NCI-H2171 (cell line): ENCODE results near the gene MACF1.

Experiments
- DNase-seq: peaks from one replicate; lab custom pipeline; 2025; lab: John Stamatoyannopoulos, UW

MACF1 gene

DNA sequence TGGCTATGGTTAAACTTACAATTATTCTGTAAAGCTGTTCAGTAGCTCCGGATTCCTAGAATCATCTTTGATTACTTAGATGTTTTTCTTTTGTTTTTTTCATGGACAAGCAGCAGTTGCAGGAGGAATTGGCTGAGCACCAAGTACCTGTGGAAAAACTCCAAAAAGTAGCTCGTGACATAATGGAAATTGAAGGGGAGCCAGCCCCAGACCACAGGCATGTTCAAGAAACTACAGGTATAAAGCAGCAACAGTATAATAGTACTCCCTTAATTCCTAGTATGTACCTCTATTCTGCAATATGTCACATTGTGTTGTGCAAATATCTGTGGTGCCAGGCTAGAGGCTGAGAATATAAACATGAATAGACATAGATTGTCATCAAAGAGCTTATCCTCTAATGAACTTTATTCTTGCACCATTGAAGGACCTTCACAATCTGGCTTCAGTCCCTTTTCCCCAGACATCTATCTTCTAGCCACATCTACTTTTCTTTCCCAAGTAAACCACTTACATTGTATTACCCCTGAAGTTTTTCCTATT lies 154.6 kb downstream of the MACF1 start:
- DNase-seq: no peak

DNA sequence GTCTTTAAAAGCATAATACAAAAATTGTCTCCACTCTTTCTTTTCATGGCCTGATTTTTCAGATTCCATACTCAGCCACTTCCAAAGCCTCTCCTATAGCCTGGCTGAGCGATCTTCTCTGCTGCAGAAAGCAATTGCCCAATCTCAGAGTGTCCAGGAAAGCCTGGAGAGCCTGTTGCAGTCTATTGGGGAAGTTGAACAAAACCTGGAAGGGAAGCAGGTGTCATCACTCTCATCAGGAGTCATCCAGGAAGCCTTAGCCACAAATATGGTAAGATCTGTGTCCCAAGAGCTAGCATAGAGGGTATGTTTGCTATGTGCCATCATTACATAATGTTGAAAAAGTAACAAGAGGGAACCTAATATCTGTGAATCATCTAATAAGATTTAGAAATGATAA lies 156.2 kb downstream of the MACF1 start:
- DNase-seq: no peak

DNA sequence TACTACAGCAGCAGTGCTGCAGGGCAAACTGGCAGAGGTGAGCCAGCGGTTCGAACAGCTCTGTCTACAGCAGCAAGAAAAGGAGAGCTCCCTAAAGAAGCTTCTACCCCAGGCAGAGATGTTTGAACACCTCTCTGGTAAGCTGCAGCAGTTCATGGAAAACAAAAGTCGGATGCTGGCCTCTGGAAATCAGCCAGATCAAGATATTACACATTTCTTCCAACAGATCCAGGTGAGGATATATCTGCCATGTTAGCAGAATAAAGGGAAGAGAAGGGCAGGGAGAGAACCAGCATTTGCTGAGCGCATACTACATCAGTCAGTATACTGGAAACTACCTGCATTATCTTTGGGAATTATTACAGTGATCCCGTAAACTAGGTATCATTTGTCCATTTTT lies 157.0 kb downstream of the MACF1 start:
- no peak for DNase-seq

DNA sequence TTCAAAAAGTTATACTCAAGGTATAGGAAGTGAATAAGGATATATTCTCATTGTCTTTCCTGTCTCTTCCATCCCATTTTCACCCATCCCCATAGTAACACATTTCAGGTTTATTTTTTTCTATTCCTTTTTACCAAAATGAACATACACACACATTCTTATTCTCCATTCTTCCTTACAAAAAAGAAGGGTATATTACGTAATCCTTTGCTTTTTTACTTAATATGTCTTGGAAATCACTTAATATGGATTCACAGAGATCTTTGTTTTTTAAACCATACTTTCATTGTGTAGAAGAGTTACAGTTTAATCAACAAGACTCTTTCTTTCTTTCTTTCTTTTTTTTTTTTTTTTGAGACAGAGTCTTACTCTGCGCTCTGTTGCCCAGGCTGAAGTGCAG lies 158.8 kb downstream of the MACF1 start:
- DNase-seq: no peak

DNA sequence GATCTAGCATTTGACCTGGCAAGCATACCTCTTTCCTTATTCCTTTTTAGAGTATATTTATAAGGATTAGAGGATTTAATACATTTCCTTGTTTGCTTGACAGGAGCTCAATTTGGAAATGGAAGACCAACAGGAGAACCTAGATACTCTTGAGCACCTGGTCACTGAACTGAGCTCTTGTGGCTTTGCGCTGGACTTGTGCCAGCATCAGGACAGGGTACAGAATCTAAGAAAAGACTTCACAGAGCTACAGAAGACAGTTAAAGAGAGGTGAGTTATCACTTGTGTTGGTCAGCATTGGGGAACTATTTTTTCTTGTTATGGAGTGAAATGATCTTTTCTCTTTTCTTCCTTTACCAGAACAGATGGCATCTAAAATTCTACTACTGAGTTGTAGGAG lies 163.6 kb downstream of the MACF1 start:
- DNase-seq: no peak

DNA sequence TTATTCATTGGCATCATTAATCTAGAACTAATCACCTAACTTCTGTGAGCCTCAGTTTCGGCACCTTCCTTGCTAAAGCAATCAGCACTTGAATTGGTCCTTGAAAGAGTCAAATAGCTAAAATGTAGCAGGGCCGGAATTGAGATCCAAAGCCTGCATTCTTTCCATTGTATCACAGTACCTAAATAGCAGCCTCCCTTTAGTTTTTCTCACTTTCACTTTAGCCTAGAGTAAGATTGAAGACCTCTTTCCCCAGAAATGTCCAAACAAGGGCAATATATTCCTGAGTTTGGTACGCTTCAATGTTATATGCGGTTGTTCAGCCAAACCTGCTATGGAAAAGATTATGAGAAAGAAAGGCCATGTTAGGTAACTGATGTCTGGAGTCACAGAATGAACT lies 165.1 kb downstream of the MACF1 start:
- DNase-seq: no peak

DNA sequence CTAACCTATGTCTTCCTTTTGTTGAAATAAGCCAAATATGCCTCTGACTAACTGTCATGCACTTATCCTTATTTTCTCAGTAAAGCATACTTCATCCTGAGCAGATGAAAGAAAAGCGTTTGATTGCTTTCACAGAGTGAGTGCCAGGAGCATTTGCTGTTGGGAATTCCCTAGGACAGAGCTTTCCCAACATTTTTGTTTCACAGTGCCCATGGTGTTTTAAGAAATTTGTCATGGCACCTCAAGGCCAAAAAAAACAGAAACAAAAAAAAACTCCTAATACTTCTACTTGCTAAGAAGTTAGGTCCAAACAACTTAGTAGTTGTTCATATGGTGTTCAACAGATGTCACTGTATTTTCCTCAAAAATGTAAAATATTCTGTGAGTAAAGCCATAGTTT lies 166.1 kb downstream of the MACF1 start:
- DNase-seq: no peak

DNA sequence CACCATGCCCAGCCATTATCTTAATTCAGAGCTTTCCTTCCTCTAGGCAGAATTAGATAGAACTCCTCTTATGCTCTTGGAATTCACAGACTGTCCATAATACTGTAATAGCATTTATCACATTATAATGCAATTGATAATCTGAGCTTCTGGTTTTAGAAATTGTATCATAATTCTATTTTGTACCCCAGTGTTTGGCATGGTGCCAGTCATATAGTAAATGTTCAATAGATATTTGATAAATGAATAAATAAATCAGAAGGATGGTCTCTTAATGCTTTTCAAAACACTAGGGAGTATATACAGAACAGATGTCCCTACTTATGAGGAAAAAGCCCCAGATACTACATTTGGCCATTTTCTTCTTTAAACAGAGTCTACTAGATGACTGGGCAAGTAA lies 167.6 kb downstream of the MACF1 start:
- no peak for DNase-seq

DNA sequence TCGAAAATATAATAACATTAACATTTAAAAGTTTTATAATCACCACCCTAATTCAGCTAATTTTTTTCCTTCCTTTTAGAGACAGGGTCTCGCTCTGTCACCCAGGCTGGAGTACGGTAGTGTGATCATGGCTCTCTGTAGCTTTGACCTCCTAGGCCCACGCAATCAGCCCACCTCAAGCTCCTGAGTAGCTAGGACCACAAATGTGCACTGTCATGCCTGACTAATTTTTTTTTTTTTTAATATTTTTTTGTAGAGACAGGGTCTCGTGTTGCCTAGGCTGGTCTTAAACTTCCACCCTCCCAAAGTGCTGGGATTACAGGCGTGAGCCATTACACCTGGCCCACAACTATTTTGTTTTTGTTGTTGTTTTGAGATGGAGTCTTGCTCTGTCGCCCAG lies 172.2 kb downstream of the MACF1 start:
- DNase-seq: no peak

DNA sequence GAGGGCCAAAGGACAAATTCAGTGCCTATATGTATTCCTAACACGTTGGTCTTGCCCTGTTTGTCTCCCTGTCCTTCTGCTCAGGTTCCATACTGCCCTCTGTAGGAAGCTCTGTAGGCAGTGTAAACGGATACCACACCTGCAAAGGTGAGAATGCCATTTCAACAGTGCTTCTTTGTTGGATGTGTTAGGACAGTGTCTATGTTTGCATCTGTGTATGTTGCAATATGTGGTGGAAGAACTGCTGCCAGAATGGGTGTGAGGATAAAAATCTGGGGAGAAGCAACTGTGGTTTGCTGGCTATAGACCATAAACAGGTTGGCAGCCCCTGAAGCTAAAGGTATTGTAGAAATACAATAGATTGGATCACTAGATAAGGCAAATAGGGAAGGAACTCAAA lies 173.9 kb downstream of the MACF1 start:
- DNase-seq: no peak

DNA sequence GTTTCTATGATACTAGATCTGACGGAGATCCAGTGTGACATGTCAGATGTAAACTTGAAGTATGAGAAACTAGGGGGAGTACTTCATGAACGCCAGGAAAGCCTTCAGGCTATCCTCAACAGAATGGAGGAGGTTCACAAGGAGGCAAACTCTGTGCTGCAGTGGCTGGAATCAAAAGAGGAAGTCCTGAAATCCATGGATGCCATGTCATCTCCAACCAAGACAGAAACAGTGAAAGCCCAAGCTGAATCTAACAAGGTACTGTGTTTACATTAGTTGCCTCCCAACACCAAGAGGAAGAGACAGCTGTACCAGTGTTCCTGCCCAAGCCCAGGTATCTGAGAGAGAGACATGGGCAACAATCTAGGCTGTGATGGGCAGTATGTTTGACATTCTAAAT lies 174.7 kb downstream of the MACF1 start:
- DNase-seq: no peak

DNA sequence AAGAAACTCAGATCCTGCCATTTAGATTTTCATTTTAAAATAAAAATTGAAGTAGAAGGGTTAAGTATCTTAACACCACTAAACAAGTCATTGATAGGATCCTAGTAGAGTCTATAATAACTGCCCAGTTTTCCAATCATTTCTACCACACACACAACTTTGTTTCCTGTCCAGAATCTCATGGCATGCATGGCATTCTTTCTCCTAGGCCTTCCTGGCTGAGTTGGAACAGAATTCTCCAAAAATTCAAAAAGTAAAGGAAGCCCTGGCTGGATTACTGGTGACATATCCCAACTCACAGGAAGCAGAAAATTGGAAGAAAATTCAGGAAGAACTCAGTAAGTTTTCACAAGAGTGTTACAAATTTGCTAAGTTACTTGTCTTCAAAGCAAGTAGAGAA lies 175.5 kb downstream of the MACF1 start:
- DNase-seq: no peak

DNA sequence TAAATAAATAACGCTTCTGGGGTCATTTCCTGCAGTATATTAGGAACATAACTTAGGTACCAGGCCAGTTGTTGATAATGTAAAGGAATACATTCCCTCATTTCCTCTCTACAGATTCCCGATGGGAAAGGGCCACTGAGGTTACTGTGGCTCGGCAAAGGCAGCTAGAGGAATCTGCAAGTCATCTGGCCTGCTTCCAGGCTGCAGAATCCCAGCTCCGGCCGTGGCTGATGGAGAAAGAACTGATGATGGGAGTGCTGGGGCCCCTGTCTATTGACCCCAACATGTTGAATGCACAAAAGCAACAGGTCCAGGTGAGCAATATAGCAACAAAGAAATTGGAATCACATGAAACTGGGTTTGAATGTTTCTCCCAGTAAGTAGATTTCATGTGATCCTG lies 177.3 kb downstream of the MACF1 start:
- DNase-seq: no peak

DNA sequence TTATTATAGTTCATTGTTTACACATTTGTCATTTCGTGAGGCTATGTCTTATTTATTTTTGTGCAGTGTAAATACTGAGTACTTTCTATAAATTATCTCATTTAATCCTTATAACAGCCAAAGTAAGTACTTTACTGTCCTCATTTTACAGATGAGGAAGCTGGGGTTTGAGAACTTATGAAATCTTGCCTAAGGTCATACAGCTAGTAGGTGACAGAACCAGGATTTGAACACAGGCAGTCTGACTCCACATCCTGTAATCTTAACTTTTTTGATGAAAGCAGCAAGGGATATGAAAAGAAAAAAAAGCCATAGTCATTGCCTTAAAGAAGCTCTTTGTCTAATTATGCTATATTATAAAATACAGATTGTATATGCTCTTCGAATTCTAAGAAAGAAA lies 179.8 kb downstream of the MACF1 start:
- DNase-seq: no peak

DNA sequence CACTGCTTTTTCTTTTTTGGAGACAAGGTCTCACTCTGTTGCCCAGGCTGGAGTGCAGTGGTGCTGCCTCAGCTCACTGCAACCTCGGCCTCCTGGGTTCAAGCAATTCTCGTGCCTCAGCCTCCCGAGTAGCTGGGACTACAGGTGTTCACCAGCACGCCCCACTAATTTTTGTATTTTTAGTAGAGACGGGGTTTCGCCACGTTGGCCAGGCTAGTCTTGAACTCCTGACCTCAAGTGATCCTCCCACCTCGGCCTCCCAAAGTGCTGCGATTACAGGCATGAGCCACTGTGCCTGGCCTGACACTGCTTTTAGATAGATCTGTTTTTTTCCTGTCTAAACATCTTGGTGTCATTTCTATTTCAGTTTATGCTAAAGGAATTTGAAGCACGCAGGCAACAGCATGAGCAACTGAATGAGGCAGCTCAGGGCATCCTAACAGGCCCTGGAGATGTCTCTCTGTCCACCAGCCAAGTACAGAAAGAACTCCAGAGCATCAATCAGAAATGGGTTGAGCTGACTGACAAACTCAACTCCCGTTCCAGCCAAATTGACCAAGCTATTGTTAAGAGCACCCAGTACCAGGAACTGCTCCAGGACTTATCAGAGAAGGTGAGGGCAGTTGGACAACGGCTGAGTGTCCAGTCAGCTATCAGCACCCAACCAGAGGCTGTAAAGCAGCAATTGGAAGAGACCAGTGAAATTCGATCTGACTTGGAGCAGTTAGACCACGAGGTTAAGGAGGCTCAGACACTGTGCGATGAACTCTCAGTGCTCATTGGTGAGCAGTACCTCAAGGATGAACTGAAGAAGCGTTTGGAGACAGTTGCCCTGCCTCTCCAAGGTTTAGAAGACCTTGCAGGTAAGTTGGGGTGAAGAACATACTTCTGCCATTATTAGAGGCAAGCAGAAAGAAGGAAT lies 180.8 kb downstream of the MACF1 start:
- DNase-seq: no peak

DNA sequence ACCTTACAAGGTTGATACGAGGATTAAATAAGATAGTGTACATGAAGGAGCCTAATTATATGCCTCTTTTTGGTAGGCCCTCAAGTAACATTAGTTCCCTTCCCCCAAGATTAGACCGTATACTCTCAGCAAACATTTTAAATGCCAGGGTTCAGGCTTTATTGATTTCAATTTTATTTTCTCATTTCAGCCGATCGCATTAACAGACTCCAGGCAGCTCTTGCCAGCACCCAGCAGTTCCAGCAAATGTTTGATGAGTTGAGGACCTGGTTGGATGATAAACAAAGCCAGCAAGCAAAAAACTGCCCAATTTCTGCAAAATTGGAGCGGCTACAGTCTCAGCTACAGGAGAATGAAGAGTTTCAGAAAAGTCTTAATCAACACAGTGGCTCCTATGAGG lies 182.5 kb downstream of the MACF1 start:
- DNase-seq: no peak

DNA sequence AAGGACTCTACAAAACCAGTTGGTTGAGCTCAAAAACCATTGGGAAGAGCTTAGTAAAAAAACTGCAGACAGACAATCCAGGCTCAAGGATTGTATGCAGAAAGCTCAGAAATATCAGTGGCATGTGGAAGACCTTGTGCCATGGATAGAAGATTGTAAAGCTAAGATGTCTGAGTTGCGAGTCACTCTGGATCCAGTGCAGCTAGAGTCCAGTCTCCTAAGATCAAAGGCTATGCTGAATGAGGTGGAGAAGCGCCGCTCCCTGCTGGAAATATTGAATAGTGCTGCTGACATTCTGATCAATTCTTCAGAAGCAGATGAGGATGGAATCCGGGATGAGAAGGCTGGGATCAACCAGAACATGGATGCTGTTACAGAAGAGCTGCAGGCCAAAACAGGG lies 183.0 kb downstream of the MACF1 start:
- DNase-seq: no peak

DNA sequence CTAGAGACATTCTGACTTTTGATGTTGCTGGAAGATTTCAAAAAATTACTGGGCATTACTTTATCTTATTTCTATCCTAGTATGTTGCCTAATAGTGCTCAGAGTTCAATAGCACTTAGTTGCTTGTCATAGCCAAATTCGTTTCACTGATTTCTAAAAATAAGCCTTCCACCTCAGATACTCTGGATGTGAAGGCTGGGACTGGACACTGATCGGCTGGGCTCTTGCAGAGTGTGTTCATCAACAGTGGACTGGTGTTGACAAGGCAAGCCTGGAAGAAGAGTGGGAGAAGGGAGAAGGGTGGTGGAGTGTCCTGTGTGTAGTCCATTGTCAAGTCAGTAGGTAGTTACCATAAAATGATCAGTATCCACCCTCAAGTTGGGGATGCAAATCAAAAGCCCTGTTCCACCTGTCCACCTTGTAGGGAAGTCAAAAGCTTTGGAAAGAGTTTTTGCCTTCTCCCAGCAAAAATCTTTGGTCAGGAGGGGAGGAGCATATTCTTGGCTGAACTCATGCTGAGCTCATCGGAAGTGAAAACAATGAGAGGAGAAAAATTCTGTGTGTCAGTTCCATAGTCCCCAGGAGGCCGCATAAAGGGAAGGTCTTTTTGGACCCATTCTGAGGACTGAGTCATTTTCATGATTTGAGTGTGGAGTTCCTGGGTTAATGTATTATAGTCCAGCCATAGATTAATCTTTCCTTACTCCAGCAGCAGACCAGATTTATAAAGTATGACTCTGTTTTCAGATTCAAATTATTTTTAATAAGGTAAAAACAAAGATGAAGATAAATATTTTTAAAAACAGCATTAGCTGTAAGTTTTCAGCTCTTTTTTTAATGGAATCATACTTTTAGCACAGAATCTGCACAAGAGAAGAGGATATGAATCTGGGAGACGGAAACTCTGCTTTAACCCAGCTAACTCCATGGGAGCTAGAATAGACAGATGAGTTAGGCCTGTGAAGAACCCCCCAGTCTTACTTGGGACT lies 187.5 kb downstream of the MACF1 start:
- no peak for DNase-seq

DNA sequence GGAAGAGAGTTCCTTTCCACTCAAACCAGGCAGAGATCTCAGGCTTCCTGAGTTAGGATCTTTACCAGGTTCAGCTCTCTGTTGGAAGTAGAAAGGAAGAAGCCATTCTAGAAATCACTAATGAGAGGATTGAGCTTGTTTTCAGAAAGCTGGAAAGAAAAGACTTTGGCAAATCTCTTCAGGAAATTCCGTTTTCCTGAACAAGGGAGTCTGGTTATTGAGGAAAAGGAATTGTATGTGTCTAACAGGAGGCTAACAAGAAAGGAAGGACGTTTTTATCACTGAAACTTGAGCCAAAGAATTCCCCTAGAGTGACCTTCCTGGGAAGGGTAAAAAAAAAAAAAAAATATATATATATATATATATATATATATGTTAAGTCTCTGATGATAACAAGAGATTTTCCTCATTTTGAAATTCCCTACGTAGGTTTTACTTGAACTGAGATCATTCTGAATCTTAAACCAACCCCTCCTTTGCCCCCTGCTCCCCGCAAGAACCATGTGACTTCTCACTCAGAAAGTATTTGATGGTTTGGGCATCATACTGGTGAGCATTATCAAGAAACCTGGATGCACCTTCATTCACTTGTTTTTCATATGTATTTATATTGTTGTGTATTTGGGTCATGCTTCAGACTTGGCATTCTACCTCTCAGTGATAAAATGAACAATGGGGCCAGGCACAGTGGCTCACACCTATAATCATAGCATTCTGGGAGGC lies 188.5 kb downstream of the MACF1 start:
- DNase-seq: no peak

DNA sequence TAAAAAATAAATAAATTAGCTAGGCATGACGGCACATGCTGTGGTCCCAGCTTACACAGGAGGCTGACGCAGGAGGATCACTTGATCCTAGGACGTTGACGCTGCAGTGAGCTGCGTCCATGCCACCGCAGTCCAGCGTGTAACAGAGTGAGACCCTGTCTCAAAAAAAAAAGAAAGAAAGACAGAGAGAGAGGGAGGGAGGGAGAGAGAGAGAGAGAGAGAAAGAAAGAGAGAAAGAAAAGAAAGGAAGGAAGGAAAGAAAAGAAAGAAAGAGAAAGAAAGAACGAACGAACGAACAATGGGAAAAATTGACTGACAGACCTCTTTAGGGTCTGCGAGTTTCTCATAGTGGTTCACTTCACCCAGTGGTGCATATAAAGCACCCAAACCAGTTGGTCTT lies 189.2 kb downstream of the MACF1 start:
- no peak for DNase-seq

DNA sequence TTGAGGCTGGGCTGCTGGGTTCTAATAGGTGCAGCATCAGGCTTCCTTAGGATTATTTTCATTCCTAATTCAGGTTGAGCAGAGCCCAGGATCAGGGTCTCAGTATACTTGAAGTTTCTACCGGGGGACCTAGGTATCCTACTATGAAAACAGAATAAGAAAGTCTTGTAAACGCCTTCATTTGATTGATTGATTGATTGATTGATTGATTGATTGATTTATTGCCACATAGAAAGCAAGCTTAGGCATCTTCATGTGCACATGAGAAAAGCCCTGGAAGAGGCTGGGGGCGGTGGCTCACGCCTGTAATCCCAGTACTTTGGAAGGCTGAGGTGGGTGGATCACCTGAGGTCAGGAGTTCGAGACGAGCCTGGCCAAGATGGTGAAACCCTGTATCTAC lies 189.6 kb downstream of the MACF1 start:
- DNase-seq: no peak

DNA sequence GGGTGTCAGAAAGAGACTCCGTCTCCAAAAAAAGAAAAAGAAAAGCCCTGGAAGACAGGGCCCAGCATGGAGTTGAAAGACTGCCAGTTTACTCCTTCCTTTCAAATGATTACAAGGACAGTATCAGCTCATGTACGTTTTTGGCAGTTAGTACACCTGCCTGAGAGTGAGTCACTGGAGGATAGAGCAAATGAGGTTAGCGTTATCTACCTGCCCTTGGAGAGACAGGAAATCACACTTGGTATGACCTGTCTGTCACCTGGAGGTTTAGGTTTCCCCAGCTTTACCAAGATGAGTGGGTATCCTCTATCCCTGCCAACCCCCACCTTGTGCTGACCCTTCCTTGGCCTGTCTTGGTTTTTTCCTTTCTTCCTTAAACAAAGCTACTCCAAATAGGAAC lies 190.1 kb downstream of the MACF1 start:
- DNase-seq: no peak
